Mesothelial cell of epicardium (in vitro differentiated cells): ENCODE data around the gene DEPDC1B. TPM values are rescaled to one million over a fixed set of nuclear protein-coding genes. Genes with fewer than 3 reads are reported as not detected.
"Not testable (repeated sequence)": the region's sequence is repeated elsewhere in the genome, so short reads cannot be mapped to it uniquely, and the experiment has no call there.

Experiments used
- DNase-seq, 2 experiments: peaks; one replicate each; pipeline ENCODE4 v3.0.0; 2021; ENCODE audit warnings: low spot score in 2 of 2; ENCODE audit not compliant: unreplicated experiment in 2 of 2
- H3K27ac Mint-ChIP-seq: 2 replicates; pipeline ENCODE4 v1.8.0; 2021; ENCODE audit warnings: mixed read lengths
- H3K27me3 Mint-ChIP-seq: 2 replicates; pipeline ENCODE4 v1.8.0; 2021; ENCODE audit warnings: low read depth, mixed read lengths
- H3K36me3 Mint-ChIP-seq: 2 replicates; pipeline ENCODE4 v1.8.0; 2021; ENCODE audit warnings: mixed read lengths
- H3K4me1 Mint-ChIP-seq: 2 replicates; pipeline ENCODE4 v1.8.0; 2021; ENCODE audit warnings: mixed read lengths
- H3K4me3 Mint-ChIP-seq: 2 replicates; pipeline ENCODE4 v1.8.0; 2021; ENCODE audit warnings: mild to moderate bottlenecking, moderate library complexity, mixed read lengths
- H3K9me3 Mint-ChIP-seq: 2 replicates; pipeline ENCODE4 v1.8.0; 2021; ENCODE audit warnings: mixed read lengths
- total RNA-seq: library from RNA; stranded (reverse); gene quantifications from 3 replicates; pipeline ENCODE4 v1.2.1, GENCODE V29; 2021
- TF ChIP-seq, protein P1 (sequence below): fragments of 200-600 bp; sonication (generic); IDR thresholded peaks from one replicate; pipeline ENCODE4 v1.5.0; 2021; ENCODE audit warnings: antibody characterized with exemption; ENCODE audit not compliant: unreplicated experiment

Gene DEPDC1B
- total RNA-seq, 1 donor from 2014 or later, result 17.0 TPM

- Mint-ChIP-seq H3K27me3 (no peaks in the 10 kb centered on the region), H3K4me3 (no peak overlapping the region), H3K9me3 (peaks cover 4% of the 10 kb centered on the region), H3K4me1 (peaks cover 7% of the 10 kb centered on the region), H3K36me3 (peaks cover 25% of the 10 kb centered on the region), H3K27ac (no peak overlapping the region)
- TF ChIP-seq, protein P1, sequence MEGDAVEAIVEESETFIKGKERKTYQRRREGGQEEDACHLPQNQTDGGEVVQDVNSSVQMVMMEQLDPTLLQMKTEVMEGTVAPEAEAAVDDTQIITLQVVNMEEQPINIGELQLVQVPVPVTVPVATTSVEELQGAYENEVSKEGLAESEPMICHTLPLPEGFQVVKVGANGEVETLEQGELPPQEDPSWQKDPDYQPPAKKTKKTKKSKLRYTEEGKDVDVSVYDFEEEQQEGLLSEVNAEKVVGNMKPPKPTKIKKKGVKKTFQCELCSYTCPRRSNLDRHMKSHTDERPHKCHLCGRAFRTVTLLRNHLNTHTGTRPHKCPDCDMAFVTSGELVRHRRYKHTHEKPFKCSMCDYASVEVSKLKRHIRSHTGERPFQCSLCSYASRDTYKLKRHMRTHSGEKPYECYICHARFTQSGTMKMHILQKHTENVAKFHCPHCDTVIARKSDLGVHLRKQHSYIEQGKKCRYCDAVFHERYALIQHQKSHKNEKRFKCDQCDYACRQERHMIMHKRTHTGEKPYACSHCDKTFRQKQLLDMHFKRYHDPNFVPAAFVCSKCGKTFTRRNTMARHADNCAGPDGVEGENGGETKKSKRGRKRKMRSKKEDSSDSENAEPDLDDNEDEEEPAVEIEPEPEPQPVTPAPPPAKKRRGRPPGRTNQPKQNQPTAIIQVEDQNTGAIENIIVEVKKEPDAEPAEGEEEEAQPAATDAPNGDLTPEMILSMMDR, result no peak
- DNase-seq, result no peak
Measured at GRCh38 chr5:60630836-60631235, 69.1 kb downstream of the DEPDC1B start.

- H3K36me3 Mint-ChIP-seq, result peaks cover 25% of the 10 kb centered on the region
- no peaks in the 10 kb centered on the region for H3K27me3 Mint-ChIP-seq
- TF ChIP-seq, protein P1, result no peak
- H3K4me1 Mint-ChIP-seq, result peaks cover 7% of the 10 kb centered on the region
- H3K9me3 Mint-ChIP-seq, result peaks cover 8% of the 10 kb centered on the region
- no peak overlapping the region for H3K4me3 Mint-ChIP-seq
- DNase-seq, result no peak
- no peak overlapping the region for H3K27ac Mint-ChIP-seq
Measured at GRCh38 chr5:60630179-60630578, 69.8 kb downstream of the DEPDC1B start.

DNA sequence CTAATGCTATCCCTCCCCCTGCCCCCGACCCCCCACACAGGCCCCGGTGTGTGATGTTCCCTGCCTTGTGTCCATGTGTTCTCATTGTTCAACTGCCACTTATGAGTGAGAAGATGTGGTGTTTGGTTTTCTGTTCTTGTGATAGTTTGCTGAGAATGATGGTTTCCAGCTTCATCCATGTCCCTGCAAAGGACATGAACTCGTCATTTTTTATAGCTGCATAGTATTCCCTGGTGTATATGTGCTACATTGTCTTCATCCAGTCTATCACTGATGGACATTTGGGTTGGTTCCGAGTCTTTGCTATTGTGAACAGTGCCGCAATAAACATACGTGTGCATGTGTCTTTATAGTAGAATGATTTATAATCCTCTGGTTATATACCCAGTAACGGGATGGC, 75.1 kb downstream of the DEPDC1B start:
- Mint-ChIP-seq H3K36me3 (peaks cover 36% of the 10 kb centered on the region), H3K9me3 (peaks cover 27% of the 10 kb centered on the region)
- H3K27ac Mint-ChIP-seq, H3K4me1 Mint-ChIP-seq, H3K27me3 Mint-ChIP-seq, DNase-seq, H3K4me3 Mint-ChIP-seq: not testable (repeated sequence)

GRCh38 chr5:60620752-60621151, 79.2 kb downstream of the DEPDC1B start:
- not testable (repeated sequence) for H3K27ac Mint-ChIP-seq, H3K4me3 Mint-ChIP-seq, H3K27me3 Mint-ChIP-seq, DNase-seq, H3K4me1 Mint-ChIP-seq
- peaks cover 49% of the 10 kb centered on the region for H3K9me3 Mint-ChIP-seq
- peaks cover 48% of the 10 kb centered on the region for H3K36me3 Mint-ChIP-seq

DNA sequence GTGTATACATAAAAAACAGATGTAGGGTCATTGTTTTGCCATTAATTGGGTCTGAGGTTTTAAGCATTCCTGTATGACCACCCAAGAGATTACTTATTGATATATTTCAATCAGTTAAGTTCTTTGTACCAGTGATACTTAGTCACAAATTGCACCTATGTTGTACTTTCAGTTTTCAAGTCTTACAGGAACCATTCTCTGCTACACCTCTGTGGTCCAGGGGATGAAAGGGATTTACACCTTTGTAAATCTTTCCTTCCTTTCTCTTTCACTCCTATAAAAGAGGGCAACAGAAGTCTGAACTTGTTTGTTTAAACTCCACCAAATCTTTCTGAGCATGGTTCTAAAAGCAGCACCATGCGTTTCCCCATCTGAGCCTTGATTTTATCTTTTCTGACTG, 86.1 kb downstream of the DEPDC1B start:
- H3K4me3 Mint-ChIP-seq, result no peak overlapping the region
- no peaks in the 10 kb centered on the region for H3K27me3 Mint-ChIP-seq
- DNase-seq, result no peak
- H3K36me3 Mint-ChIP-seq, result peaks cover 57% of the 10 kb centered on the region
- H3K9me3 Mint-ChIP-seq, result peaks cover 43% of the 10 kb centered on the region
- TF ChIP-seq, protein P1, result no peak
- no peaks in the 10 kb centered on the region for H3K4me1 Mint-ChIP-seq
- no peak overlapping the region for H3K27ac Mint-ChIP-seq

GRCh38 chr5:60611099-60611740, 88.7 kb downstream of the DEPDC1B start:
- TF ChIP-seq, protein P1, result no peak
- H3K36me3 Mint-ChIP-seq, result peaks cover 37% of the 10 kb centered on the region
- peaks cover 22% of the 10 kb centered on the region for H3K9me3 Mint-ChIP-seq

DNA sequence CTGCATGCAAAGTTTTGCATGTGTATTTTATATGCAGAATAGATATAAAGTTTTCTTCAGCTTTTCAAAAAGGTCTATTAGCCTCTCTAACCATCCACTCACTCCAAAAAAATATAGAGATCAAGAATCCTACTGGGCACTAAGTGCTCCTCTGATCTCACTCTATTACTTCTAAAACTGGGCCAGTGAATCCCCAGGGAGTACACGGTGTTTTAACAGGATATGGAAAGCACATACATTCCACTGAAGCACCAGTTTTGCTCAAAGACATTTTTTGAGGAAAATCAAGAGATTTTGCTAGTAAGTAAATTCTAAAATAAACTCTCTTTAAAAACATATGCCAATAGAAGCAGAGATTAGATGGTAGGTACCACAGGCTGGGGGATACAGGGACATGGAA, 95.2 kb downstream of the DEPDC1B start:
- H3K9me3 Mint-ChIP-seq, result no peaks in the 10 kb centered on the region
- DNase-seq, result no peak
- no peaks in the 10 kb centered on the region for H3K27me3 Mint-ChIP-seq
- peaks cover 5% of the 10 kb centered on the region for H3K4me1 Mint-ChIP-seq
- TF ChIP-seq, protein P1, result no peak
- peaks cover 11% of the 10 kb centered on the region for H3K36me3 Mint-ChIP-seq
- no peak overlapping the region for H3K27ac Mint-ChIP-seq
- H3K4me3 Mint-ChIP-seq, result no peak overlapping the region

More at GRCh38 chr5:60611099-60611740, 88.7 kb downstream of the DEPDC1B start:
- H3K4me1 Mint-ChIP-seq, result peaks cover 5% of the 10 kb centered on the region
- H3K27me3 Mint-ChIP-seq, result no peaks in the 10 kb centered on the region
- no peak for DNase-seq
- no peak overlapping the region for H3K27ac Mint-ChIP-seq
- no peak overlapping the region for H3K4me3 Mint-ChIP-seq
